Activated naive CD8-positive, alpha-beta T cell (primary cell): Measurements from ENCODE around the gene HOXC12.
A peak's percentile ranks its signal among the peaks of the same experiment; 100 is the strongest.

Source experiments
- H3K27ac Mint-ChIP-seq: one replicate; pipeline ENCODE4 v1.8.0; 2021; ENCODE audit warnings: mixed read lengths
- H3K27me3 Mint-ChIP-seq: one replicate; pipeline ENCODE4 v1.8.0; 2021; ENCODE audit warnings: mixed read lengths
- H3K36me3 Mint-ChIP-seq: one replicate; pipeline ENCODE4 v1.8.0; 2021; ENCODE audit warnings: mixed read lengths
- H3K4me1 Mint-ChIP-seq: one replicate; pipeline ENCODE4 v1.8.0; 2021; ENCODE audit warnings: low read depth, mixed read lengths
- H3K4me3 Mint-ChIP-seq: one replicate; pipeline ENCODE4 v1.8.0; 2021; ENCODE audit warnings: mild to moderate bottlenecking, mixed read lengths
- H3K9me3 Mint-ChIP-seq: one replicate; pipeline ENCODE4 v1.8.0; 2021; ENCODE audit warnings: low read depth, mixed read lengths

HOXC12 gene

GRCh38 chr12:53980104-53980801, 25.6 kb downstream of the HOXC12 start:
- Mint-ChIP-seq H3K4me3 (no peak overlapping the region), H3K4me1 (peaks cover 20% of the 10 kb centered on the region), H3K36me3 (no peaks in the 10 kb centered on the region), H3K27me3 (peaks cover 68% of the 10 kb centered on the region), H3K27ac (no peak overlapping the region), H3K9me3 (no peaks in the 10 kb centered on the region)

- peaks cover 19% of the 10 kb centered on the region for H3K4me1 Mint-ChIP-seq
- no peak overlapping the region for H3K27ac Mint-ChIP-seq
- H3K27me3 Mint-ChIP-seq, result peaks cover 65% of the 10 kb centered on the region
- H3K9me3 Mint-ChIP-seq, result no peaks in the 10 kb centered on the region
- H3K4me3 Mint-ChIP-seq, result no peak overlapping the region
- no peaks in the 10 kb centered on the region for H3K36me3 Mint-ChIP-seq
These were observed 26.2 kb downstream of the HOXC12 start for GRCh38 chr12:53980802-53981496.

GRCh38 chr12:53981634-53982565, 27.2 kb downstream of the HOXC12 start:
- Mint-ChIP-seq H3K9me3 (no peaks in the 10 kb centered on the region), H3K27me3 (peaks cover 67% of the 10 kb centered on the region), H3K36me3 (no peaks in the 10 kb centered on the region), H3K4me1 (peaks cover 25% of the 10 kb centered on the region), H3K4me3 (no peak overlapping the region), H3K27ac (no peak overlapping the region)

GRCh38 chr12:53982648-53983567, 28.2 kb downstream of the HOXC12 start:
- no peaks in the 10 kb centered on the region for H3K9me3 Mint-ChIP-seq
- H3K27ac Mint-ChIP-seq, result no peak overlapping the region
- peaks cover 68% of the 10 kb centered on the region for H3K27me3 Mint-ChIP-seq
- no peak overlapping the region for H3K4me3 Mint-ChIP-seq
- no peaks in the 10 kb centered on the region for H3K36me3 Mint-ChIP-seq
- peaks cover 25% of the 10 kb centered on the region for H3K4me1 Mint-ChIP-seq

GRCh38 chr12:53983568-53983949, 28.9 kb downstream of the HOXC12 start:
- H3K36me3 Mint-ChIP-seq, result no peaks in the 10 kb centered on the region
- peaks cover 25% of the 10 kb centered on the region for H3K4me1 Mint-ChIP-seq
- H3K9me3 Mint-ChIP-seq, result no peaks in the 10 kb centered on the region
- no peak overlapping the region for H3K27ac Mint-ChIP-seq
- H3K4me3 Mint-ChIP-seq, result no peak overlapping the region
- peaks cover 70% of the 10 kb centered on the region for H3K27me3 Mint-ChIP-seq

GRCh38 chr12:53983950-53984572, 29.4 kb downstream of the HOXC12 start:
- no peak overlapping the region for H3K27ac Mint-ChIP-seq
- peaks cover 27% of the 10 kb centered on the region for H3K4me1 Mint-ChIP-seq
- no peaks in the 10 kb centered on the region for H3K9me3 Mint-ChIP-seq
- no peaks in the 10 kb centered on the region for H3K36me3 Mint-ChIP-seq
- peaks cover 69% of the 10 kb centered on the region for H3K27me3 Mint-ChIP-seq
- no peak overlapping the region for H3K4me3 Mint-ChIP-seq

- Mint-ChIP-seq H3K27ac (no peak within 1 kb of the TSS), H3K4me1 (peaks cover 37% of the 10 kb centered on the region), H3K27me3 (peaks cover 69% of the 10 kb centered on the region), H3K4me3 (peak within 1 kb of the TSS; percentile 71), H3K9me3 (no peaks in the 10 kb centered on the region), H3K36me3 (no peaks in the 10 kb centered on the region)
These were observed 30.4 kb downstream of the HOXC12 start, which contains the start of gene HOXC10 for GRCh38 chr12:53984901-53985691. Gene HOXC10 (plus strand): TSS chr12:53985146. CDS start chr12:53985260, 114 bp downstream.

- H3K27me3 Mint-ChIP-seq, result peaks cover 70% of the 10 kb centered on the region
- peaks cover 37% of the 10 kb centered on the region for H3K4me1 Mint-ChIP-seq
- H3K36me3 Mint-ChIP-seq, result no peaks in the 10 kb centered on the region
- H3K27ac Mint-ChIP-seq, result no peak overlapping the region
- H3K4me3 Mint-ChIP-seq, result peak overlapping the region; percentile 71
- no peaks in the 10 kb centered on the region for H3K9me3 Mint-ChIP-seq
These were observed 30.9 kb downstream of the HOXC12 start for GRCh38 chr12:53985692-53985993.

GRCh38 chr12:53985994-53986685, 31.4 kb downstream of the HOXC12 start:
- Mint-ChIP-seq H3K9me3 (no peaks in the 10 kb centered on the region), H3K4me1 (peaks cover 33% of the 10 kb centered on the region), H3K4me3 (peak overlapping the region; percentile 38), H3K27me3 (peaks cover 68% of the 10 kb centered on the region), H3K27ac (no peak overlapping the region), H3K36me3 (no peaks in the 10 kb centered on the region)

GRCh38 chr12:53986686-53987483, 32.2 kb downstream of the HOXC12 start:
- Mint-ChIP-seq H3K27ac (no peak overlapping the region), H3K4me1 (peaks cover 33% of the 10 kb centered on the region), H3K4me3 (peak overlapping the region; percentile 38), H3K27me3 (peaks cover 67% of the 10 kb centered on the region), H3K9me3 (no peaks in the 10 kb centered on the region), H3K36me3 (no peaks in the 10 kb centered on the region)

- H3K27ac Mint-ChIP-seq, result no peak overlapping the region
- no peaks in the 10 kb centered on the region for H3K9me3 Mint-ChIP-seq
- no peak overlapping the region for H3K4me3 Mint-ChIP-seq
- peaks cover 67% of the 10 kb centered on the region for H3K27me3 Mint-ChIP-seq
- H3K4me1 Mint-ChIP-seq, result peaks cover 36% of the 10 kb centered on the region
- H3K36me3 Mint-ChIP-seq, result no peaks in the 10 kb centered on the region
These were observed 33.1 kb downstream of the HOXC12 start for GRCh38 chr12:53987787-53988230.

- Mint-ChIP-seq H3K9me3 (no peaks in the 10 kb centered on the region), H3K27ac (no peak overlapping the region), H3K36me3 (no peaks in the 10 kb centered on the region), H3K4me1 (peaks cover 39% of the 10 kb centered on the region), H3K4me3 (no peak overlapping the region), H3K27me3 (peaks cover 66% of the 10 kb centered on the region)
These were observed 34.0 kb downstream of the HOXC12 start for GRCh38 chr12:53988541-53989226.
